Measurements from ENCODE around the gene ABHD12B. TPM values are rescaled to one million over a fixed set of nuclear protein-coding genes. Genes with fewer than 3 reads are reported as not detected.

ABHD12B gene
- total and polyA plus RNA-seq, 2 of the 13 experiments (the other 11 are each of a cell fraction or from before 2014, with no cell fraction given) = not detected

GRCh38 chr14:50839048-50839447 lies 32.8 kb upstream of the ABHD12B start (continued):
- TF ChIP-seq ZNF326 (CRISPR knock-in tag; IDR thresholded peaks at IDR 0.05; ENCODE audit: borderline replicate concordance) (no peak), SIX1 (CRISPR knock-in tag; IDR thresholded peaks at IDR 0.05; ENCODE audit: borderline replicate concordance) (0 out of 2 replicates have a peak, but pooled peaks have one; percentile 13), HIC2 (CRISPR knock-in tag; IDR thresholded peaks at IDR 0.05; ENCODE audit: low read depth) (0 out of 2 replicates have a peak, but pooled peaks have one; percentile 24), ZNF354B (CRISPR knock-in tag; IDR thresholded peaks at IDR 0.05) (no peak), CEBPB (IDR thresholded peaks at IDR 0.05; ENCODE audit: borderline replicate concordance, low read depth, low read length) (peak; percentile 44; the same call in 1 of the 2 replicates), CSRNP1 (CRISPR knock-in tag; IDR thresholded peaks at IDR 0.05) (no peak), HBP1 (CRISPR knock-in tag; IDR thresholded peaks at IDR 0.05; ENCODE audit: low read depth) (no peak), ZNF609 (CRISPR knock-in tag; IDR thresholded peaks at IDR 0.05; ENCODE audit: borderline replicate concordance) (peak; percentile 42; the same call in 1 of the 2 replicates), SKIL (CRISPR knock-in tag; IDR thresholded peaks at IDR 0.05; ENCODE audit: borderline replicate concordance) (peak; percentile 56; the same call in 1 of the 2 replicates), MIER3 (CRISPR knock-in tag; IDR thresholded peaks at IDR 0.05; ENCODE audit: borderline replicate concordance) (peak; percentile 39; the same call in 1 of the 2 replicates), IKZF5 (CRISPR knock-in tag; IDR thresholded peaks at IDR 0.05) (0 out of 2 replicates have a peak, but pooled peaks have one; percentile 37), FOSL2 (CRISPR knock-in tag; IDR thresholded peaks at IDR 0.05) (peak; percentile 94), KDM1A (CRISPR knock-in tag; IDR thresholded peaks at IDR 0.05) (0 out of 2 replicates have a peak, but pooled peaks have one; percentile 14), MAFF (IDR thresholded peaks at IDR 0.05; ENCODE audit: low read depth, low read length) (peak; percentile 24; the same call in 1 of the 2 replicates)
